Suprapubic skin (tissue), 4 donors: ENCODE measurements around the gene ABCA13. TPM values are rescaled to one million over a fixed set of nuclear protein-coding genes. Genes with fewer than 3 reads are reported as not detected.

Experiments used
- DNase-seq, 2 donors: peaks; one replicate each; pipeline ENCODE4 v3.0.0-alpha.2; 2019; ENCODE audit warnings: low spot score in 2 of 2
- H3K27ac ChIP-seq: fragments of 200-600 bp; sonication (generic); one replicate; pipeline ENCODE4 v1.5.1; 2019
- H3K27me3 ChIP-seq: fragments of 200-600 bp; sonication (generic); one replicate; pipeline ENCODE4 v1.5.1; 2019
- H3K36me3 ChIP-seq: fragments of 200-600 bp; sonication (generic); one replicate; pipeline ENCODE4 v1.5.1; 2019
- H3K4me1 ChIP-seq: fragments of 200-600 bp; sonication (generic); one replicate; pipeline ENCODE4 v1.5.1; 2019
- H3K4me3 ChIP-seq: fragments of 200-600 bp; sonication (generic); one replicate; pipeline ENCODE4 v1.5.1; 2019; ENCODE audit warnings: mild to moderate bottlenecking
- H3K9me3 ChIP-seq: fragments of 200-600 bp; sonication (generic); one replicate; pipeline ENCODE4 v1.5.1; 2019
- CTCF ChIP-seq, 2 donors: fragments of 200-600 bp in 1 of 2; fragments of 450-650 bp in 1 of 2; sonication (generic) in 1 of 2; IDR thresholded peaks; one replicate each; pipeline ENCODE4 v1.5.1; 2016 to 2019; ENCODE audit warnings: antibody characterized with exemption in 2 of 2, mild to moderate bottlenecking in 1 of 2, moderate library complexity in 1 of 2
- EP300 ChIP-seq: sonication (generic); formaldehyde crosslinking; IDR thresholded peaks from one replicate; pipeline ENCODE4 v1.6.1; 2017; ENCODE audit warnings: antibody characterized with exemption
- POLR2A ChIP-seq, 2 donors: fragments of 450-650 bp; IDR thresholded peaks; one replicate each; pipeline ENCODE4 v1.6.1; 2017; ENCODE audit warnings: antibody characterized with exemption in 2 of 2, mild to moderate bottlenecking in 2 of 2, moderate library complexity in 2 of 2
- POLR2AphosphoS5 ChIP-seq, 3 donors: sonication (generic); formaldehyde crosslinking; IDR thresholded peaks; one replicate each; pipeline ENCODE4 v1.6.1; 2017; ENCODE audit warnings: antibody characterized with exemption in 3 of 3
- WGBS: methylation state at CpG from one replicate; pipeline ENCODE4 v1.1.5; 2018; 5-methylcytosine and 5-hydroxymethylcytosine counted together
- total RNA-seq, 4 donors: library from RNA; depleted of rRNA; stranded (reverse); fragments of >200 nt; gene quantifications; one replicate each; pipeline ENCODE4 v1.1.0, GENCODE V29; 2016

The ABCA13 gene
- total RNA-seq, 4 donors from 2014 or later: 0.64 to 4.7 (median 2.6) TPM

DNA sequence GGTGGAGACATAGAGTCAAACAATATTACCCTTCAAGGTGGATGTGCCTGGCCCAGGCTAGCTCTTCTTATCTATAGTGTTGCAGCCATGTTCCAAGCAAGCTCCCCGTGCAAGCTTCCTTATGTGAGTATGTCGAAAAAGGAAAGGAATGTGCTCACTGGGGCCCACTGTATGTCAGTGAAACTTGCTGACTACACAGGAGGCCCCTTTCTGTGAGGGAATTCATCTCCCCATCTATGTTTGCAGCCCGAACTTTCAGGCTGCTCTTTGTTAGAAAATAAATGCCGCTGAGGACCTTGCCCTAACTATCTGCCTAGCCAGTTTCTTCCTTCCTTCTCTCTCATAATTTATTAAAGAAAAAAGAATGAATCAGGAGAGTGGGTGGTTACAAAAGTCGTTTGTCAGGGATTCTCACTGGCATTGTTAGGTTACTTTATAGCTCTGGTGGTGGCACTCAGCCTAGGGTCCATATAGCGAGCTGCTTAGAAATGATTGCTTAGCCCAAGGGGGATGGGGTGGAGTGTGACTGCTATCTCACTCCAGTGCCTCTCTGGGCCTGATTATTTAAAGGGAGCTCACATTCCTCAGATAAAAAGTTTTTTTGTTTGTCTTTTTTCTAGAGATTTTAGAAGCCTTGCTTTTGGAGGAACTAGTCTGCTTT is 302.1 kb downstream of the ABCA13 start:
- H3K4me1 ChIP-seq: no peaks in the 10 kb centered on the region
- no peak for DNase-seq
- TF ChIP-seq POLR2AphosphoS5 (IDR thresholded peaks at IDR 0.05) (no peak), EP300 (no peak)
- WGBS: 62% methylated on average over 6 of the region's 6 CpGs
- H3K9me3 ChIP-seq: no peaks in the 10 kb centered on the region
- no peak overlapping the region for H3K4me3 ChIP-seq
- no peaks in the 10 kb centered on the region for H3K36me3 ChIP-seq
- no peak overlapping the region for H3K27ac ChIP-seq
- no peaks in the 10 kb centered on the region for H3K27me3 ChIP-seq

GRCh38 chr7:48481235-48481634 is 310.0 kb downstream of the ABCA13 start:
- Histone ChIP-seq H3K27ac (no peak overlapping the region), H3K4me3 (no peak overlapping the region), H3K4me1 (no peaks in the 10 kb centered on the region), H3K36me3 (no peaks in the 10 kb centered on the region), H3K27me3 (no peaks in the 10 kb centered on the region), H3K9me3 (no peaks in the 10 kb centered on the region)
- TF ChIP-seq POLR2AphosphoS5 (IDR thresholded peaks at IDR 0.05) (no peak), CTCF (IDR thresholded peaks at IDR 0.05) (no peak), EP300 (no peak), POLR2A (IDR thresholded peaks at IDR 0.05) (no peak)
- WGBS: 65% methylated on average over 3 of the region's 3 CpGs
- no peak for DNase-seq

- no peaks in the 10 kb centered on the region for H3K4me1 ChIP-seq
- H3K4me3 ChIP-seq: no peak overlapping the region
- H3K9me3 ChIP-seq: no peaks in the 10 kb centered on the region
- no peaks in the 10 kb centered on the region for H3K27me3 ChIP-seq
- DNase-seq: no peak
- H3K36me3 ChIP-seq: no peaks in the 10 kb centered on the region
- 97% methylated on average over 3 of the region's 3 CpGs for WGBS
- no peak overlapping the region for H3K27ac ChIP-seq
- no peak for TF ChIP-seq POLR2A (IDR thresholded peaks at IDR 0.05)
- TF ChIP-seq EP300: no peak
- no peak for TF ChIP-seq POLR2AphosphoS5 (IDR thresholded peaks at IDR 0.05)
- no peak for TF ChIP-seq CTCF (IDR thresholded peaks at IDR 0.05)
Measured at GRCh38 chr7:48497521-48497920, 326.3 kb downstream of the ABCA13 start.

- no peak overlapping the region for H3K4me3 ChIP-seq
- H3K9me3 ChIP-seq: no peaks in the 10 kb centered on the region
- no peaks in the 10 kb centered on the region for H3K27me3 ChIP-seq
- no peak overlapping the region for H3K27ac ChIP-seq
- H3K36me3 ChIP-seq: no peaks in the 10 kb centered on the region
- H3K4me1 ChIP-seq: no peaks in the 10 kb centered on the region
- DNase-seq: no peak
- TF ChIP-seq POLR2AphosphoS5 (IDR thresholded peaks at IDR 0.05) (no peak), CTCF (IDR thresholded peaks at IDR 0.05) (no peak), EP300 (no peak), POLR2A (IDR thresholded peaks at IDR 0.05) (no peak)
- 58% methylated on average over 4 of the region's 4 CpGs for WGBS
Measured at GRCh38 chr7:48502021-48502420, 330.8 kb downstream of the ABCA13 start.

DNA sequence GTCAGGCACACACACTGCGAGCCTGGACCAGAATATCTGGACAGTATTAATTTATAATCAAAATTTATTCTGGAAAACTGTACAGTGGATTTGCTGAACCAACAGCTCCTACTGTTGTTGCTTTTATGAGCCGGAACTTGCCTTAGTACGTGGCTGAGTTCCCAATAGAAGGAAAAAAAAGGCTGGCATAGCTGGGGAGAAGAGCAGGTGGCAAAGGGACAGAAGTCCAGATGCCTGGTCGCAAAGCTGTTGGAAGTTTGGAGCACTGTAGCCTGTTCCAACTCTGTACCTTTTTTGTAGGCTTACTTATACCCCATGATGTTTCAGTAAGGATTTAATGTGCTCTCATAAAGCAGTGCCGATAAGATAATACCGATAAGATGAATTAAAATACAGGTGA is 333.8 kb downstream of the ABCA13 start:
- no peaks in the 10 kb centered on the region for H3K9me3 ChIP-seq
- no peaks in the 10 kb centered on the region for H3K27me3 ChIP-seq
- H3K36me3 ChIP-seq: no peaks in the 10 kb centered on the region
- 94% methylated on average over 6 of the region's 6 CpGs for WGBS
- no peaks in the 10 kb centered on the region for H3K4me1 ChIP-seq
- H3K4me3 ChIP-seq: no peak overlapping the region
- DNase-seq: no peak
- H3K27ac ChIP-seq: no peak overlapping the region
- TF ChIP-seq EP300: no peak
- no peak for TF ChIP-seq CTCF (IDR thresholded peaks at IDR 0.05)

GRCh38 chr7:48505466-48505865 is 334.2 kb downstream of the ABCA13 start:
- H3K36me3 ChIP-seq: no peaks in the 10 kb centered on the region
- no peaks in the 10 kb centered on the region for H3K27me3 ChIP-seq
- no peak overlapping the region for H3K27ac ChIP-seq
- TF ChIP-seq EP300 (no peak), POLR2AphosphoS5 (IDR thresholded peaks at IDR 0.05) (no peak), CTCF (IDR thresholded peaks at IDR 0.05) (no peak), POLR2A (IDR thresholded peaks at IDR 0.05) (no peak)
- no peaks in the 10 kb centered on the region for H3K4me1 ChIP-seq
- no peaks in the 10 kb centered on the region for H3K9me3 ChIP-seq
- no peak for DNase-seq
- 88% methylated on average over 4 of the region's 4 CpGs for WGBS
- H3K4me3 ChIP-seq: no peak overlapping the region
